ENCODE measurements around the gene GAS2L2.

DNA sequence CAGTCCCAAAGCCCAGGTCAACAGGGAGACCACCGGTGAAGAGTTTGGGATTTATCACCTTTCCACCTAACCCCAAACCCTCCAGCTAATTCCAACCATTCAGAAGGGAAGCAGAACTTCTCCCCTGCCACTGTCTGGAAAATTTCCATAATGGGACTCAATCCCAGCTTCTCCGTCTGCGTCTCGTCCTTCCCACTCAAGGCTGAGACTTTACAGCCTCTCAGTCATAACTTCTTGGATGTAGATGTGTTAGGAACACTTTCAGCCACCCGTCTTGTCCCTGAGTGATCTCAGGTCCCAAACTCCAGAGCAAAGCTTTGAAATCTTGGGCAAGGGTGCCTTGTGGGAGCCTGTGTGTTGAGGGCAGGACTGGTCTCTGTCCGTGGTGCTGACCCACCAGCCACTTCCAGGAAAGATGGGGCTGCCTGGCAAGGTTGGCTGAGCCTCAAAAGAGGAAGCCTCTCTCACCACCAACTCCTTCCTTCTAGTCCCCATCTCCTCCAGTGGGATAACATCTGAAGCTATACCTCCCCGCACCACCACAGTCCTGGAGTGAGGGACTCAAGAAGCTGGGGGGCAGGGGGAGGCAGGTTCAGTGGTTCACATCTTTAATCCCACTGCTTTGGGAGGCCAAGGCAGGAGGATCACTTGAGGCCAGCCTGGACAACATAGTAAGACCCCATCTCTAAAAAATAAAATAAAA lies 9.3 kb downstream of the GAS2L2 start:
- TF ChIP-seq CTCF (IDR thresholded peaks at IDR 0.05) (no peak), SIN3A (IDR thresholded peaks at IDR 0.05; ENCODE audit: borderline replicate concordance, insufficient read depth, low read depth, low read length) (no peak)

Data from Panc1 (cell line).